SK-N-SH (cell line): Measurements from ENCODE around the gene CCL2. TPM values are rescaled to one million over a fixed set of nuclear protein-coding genes. Genes with fewer than 3 reads are reported as not detected.

ENCODE experiments used
- CTCF ChIA-PET: fragments of 300-600, 350-600 bp; formaldehyde crosslinking; extraction: SDS; loops from one replicate; lab custom pipeline; 2021; lab: Yijun Ruan, JAX
- POLR2A ChIA-PET: fragments of 350-600 bp; sonication (Branson Sonifier 250); formaldehyde crosslinking; extraction: SDS; loops from one replicate; lab custom pipeline; 2020; ENCODE audit warnings: antibody characterized with exemption, inconsistent platforms; lab: Yijun Ruan, JAX
- DNase-seq: peaks from one replicate; pipeline ENCODE4 v3.0.0; 2012
- H2AFZ ChIP-seq: fragments of 200-600 bp; sonication (generic); 2 replicates; pipeline ENCODE4 v1.8.1; 2016; ENCODE audit warnings: antibody characterized with exemption, mild to moderate bottlenecking, low read depth
- H3F3A ChIP-seq: fragments of 200-600 bp; sonication (generic); replicated peaks from 2 replicates; pipeline ENCODE3; 2016; ENCODE audit warnings: antibody characterized with exemption, mild to moderate bottlenecking; ENCODE audit not compliant: insufficient read depth
- H3K27ac ChIP-seq, 2 experiments: fragments of 200-500 bp in 1 of 2; fragments of 200-600 bp in 1 of 2; sonication (Bioruptor generic) in 1 of 2; sonication (generic), shearing (Covaris generic) in 1 of 2; 2 replicates each; pipeline versions ENCODE4 v1.5.1 to v1.6.1; 2014 to 2016; ENCODE audit warnings: low read depth in 2 of 2, inconsistent platforms in 1 of 2, low read length in 1 of 2, mild to moderate bottlenecking in 1 of 2, mixed read lengths in 1 of 2
- H3K27me3 ChIP-seq: fragments of 200-600 bp; sonication (generic), shearing (Covaris generic); 2 replicates; pipeline ENCODE4 v1.6.1; 2016; ENCODE audit warnings: mixed run types; ENCODE audit not compliant: insufficient read depth
- H3K36me3 ChIP-seq, 2 experiments: fragments of 200-500 bp in 1 of 2; fragments of 200-600 bp in 1 of 2; sonication (Bioruptor generic) in 1 of 2; sonication (generic) in 1 of 2; replicated peaks in 1 of 2; 2 replicates each; pipeline versions ENCODE3 to v1.5.1; 2014 to 2016; ENCODE audit warnings: low read length in 1 of 2, mild to moderate bottlenecking in 1 of 2; ENCODE audit not compliant: insufficient read depth in 2 of 2, control insufficient read depth in 1 of 2
- H3K4me1 ChIP-seq, 2 experiments: fragments of 200-500 bp in 1 of 2; fragments of 200-600 bp in 1 of 2; sonication (Bioruptor generic) in 1 of 2; sonication (generic), shearing (Covaris generic) in 1 of 2; 2 replicates each; pipeline versions ENCODE4 v1.5.1 to v1.6.1; 2014 to 2016; ENCODE audit warnings: low read depth in 1 of 2, low read length in 1 of 2, mixed run types in 1 of 2; ENCODE audit not compliant: insufficient read depth in 2 of 2, control insufficient read depth in 1 of 2
- H3K4me2 ChIP-seq: fragments of 200-600 bp; sonication (generic), shearing (Covaris generic); 2 replicates; pipeline ENCODE4 v1.6.1; 2017; ENCODE audit warnings: mixed run types
- H3K4me3 ChIP-seq, 2 experiments: fragments of 200-500 bp in 1 of 2; fragments of 200-600 bp in 1 of 2; sonication (Bioruptor generic) in 1 of 2; sonication (generic), shearing (Covaris generic) in 1 of 2; 2 replicates each; pipeline versions ENCODE4 v1.5.1 to v1.8.1; 2014 to 2016; ENCODE audit warnings: low read depth in 2 of 2, inconsistent platforms in 1 of 2, low read length in 1 of 2, mild to moderate bottlenecking in 1 of 2, mixed read lengths in 1 of 2, moderate library complexity in 1 of 2
- H3K79me2 ChIP-seq: fragments of 200-600 bp; sonication (generic); 2 replicates; pipeline ENCODE4 v1.8.1; 2017; ENCODE audit warnings: mild to moderate bottlenecking; ENCODE audit not compliant: insufficient read depth
- H3K9ac ChIP-seq: fragments of 200-600 bp; sonication (generic); 2 replicates; pipeline ENCODE4 v1.6.1; 2017; ENCODE audit warnings: mixed run types
- H3K9me2 ChIP-seq: fragments of 200-600 bp; sonication (generic); 2 replicates; pipeline ENCODE4 v1.6.1; 2017; ENCODE audit warnings: mixed run types
- H3K9me3 ChIP-seq: fragments of 200-600 bp; sonication (generic); 2 replicates; pipeline ENCODE4 v1.6.1; 2017; ENCODE audit warnings: mixed run types, mild to moderate bottlenecking, moderate library complexity
- H4K20me1 ChIP-seq: fragments of 200-600 bp; sonication (generic); 2 replicates; pipeline ENCODE4 v1.6.1; 2017; ENCODE audit warnings: mild to moderate bottlenecking, mixed run types; ENCODE audit not compliant: insufficient read depth
- ELF1 ChIP-seq: IDR thresholded peaks from 2 replicates; pipeline ENCODE4 v1.4.0; 2012
- FOSL2 ChIP-seq: IDR thresholded peaks from 2 replicates; pipeline ENCODE4 v1.4.0; 2012; ENCODE audit warnings: low read depth, mild to moderate bottlenecking, moderate library complexity, borderline replicate concordance
- FOXJ3 ChIP-seq: sonication (generic); formaldehyde crosslinking; IDR thresholded peaks from 2 replicates; pipeline ENCODE4 v1.5.1; 2020; ENCODE audit warnings: mild to moderate bottlenecking, missing genetic modification reagents
- IRF3 ChIP-seq: fragments of 150-350 bp; IDR thresholded peaks from 2 replicates; pipeline ENCODE4 v1.6.1; 2016; ENCODE audit warnings: mild to moderate bottlenecking, low read depth, low read length
- JUND ChIP-seq: IDR thresholded peaks from 2 replicates; pipeline ENCODE4 v1.4.0; 2012
- MAX ChIP-seq: IDR thresholded peaks from 2 replicates; pipeline ENCODE4 v1.4.0; 2012; ENCODE audit warnings: low read depth
- MXI1 ChIP-seq: IDR thresholded peaks from 2 replicates; pipeline ENCODE4 v1.6.1; 2012; ENCODE audit warnings: mild to moderate bottlenecking, low read depth, low read length, improper control_type of control experiment
- NFIC ChIP-seq: IDR thresholded peaks from 2 replicates; pipeline ENCODE4 v1.4.0; 2012; ENCODE audit warnings: borderline replicate concordance
- NRF1 ChIP-seq: IDR thresholded peaks from 2 replicates; pipeline ENCODE4 v1.6.1; 2012; ENCODE audit warnings: low read depth, mild to moderate bottlenecking, low read length
- PBX3 ChIP-seq: IDR thresholded peaks from 2 replicates; pipeline ENCODE4; 2012
- POLR2AphosphoS5 ChIP-seq: IDR thresholded peaks from 2 replicates; pipeline ENCODE4 v1.6.1; 2012; ENCODE audit warnings: low read depth, low read length
- RAD21 ChIP-seq: IDR thresholded peaks from 2 replicates; pipeline ENCODE4 v1.6.1; 2012; ENCODE audit warnings: mild to moderate bottlenecking, low read length
- RXRA ChIP-seq: IDR thresholded peaks from 2 replicates; pipeline ENCODE4 v1.4.0; 2012; ENCODE audit warnings: low read depth, mild to moderate bottlenecking, borderline replicate concordance
- SIN3A ChIP-seq: IDR thresholded peaks from 2 replicates; pipeline ENCODE4 v1.6.1; 2012; ENCODE audit warnings: low read depth, mild to moderate bottlenecking, low read length, moderate library complexity, borderline replicate concordance
- TAF1 ChIP-seq: IDR thresholded peaks from 2 replicates; pipeline ENCODE4 v1.6.1; 2012; ENCODE audit warnings: low read depth, mild to moderate bottlenecking, low read length, moderate library complexity, borderline replicate concordance
- TCF12 ChIP-seq: IDR thresholded peaks from 2 replicates; pipeline ENCODE4 v1.4.0; 2012
- TEAD4 ChIP-seq: IDR thresholded peaks from 2 replicates; pipeline ENCODE4 v1.4.0; 2012; ENCODE audit warnings: mild to moderate bottlenecking, borderline replicate concordance; ENCODE audit not compliant: insufficient read depth
- USF1 ChIP-seq: IDR thresholded peaks from 2 replicates; pipeline ENCODE4 v1.4.0; 2012; ENCODE audit warnings: low read depth, borderline replicate concordance
- WGBS: methylation state at CpG from one replicate; pipeline ENCODE4 v1.1.6; 2017; ENCODE audit warnings: low lambda C conversion rate; 5-methylcytosine and 5-hydroxymethylcytosine counted together
- polyA plus RNA-seq, 3 experiments: library from polyadenylated mRNA; depleted of rRNA; stranded (reverse); fragments of >200 nt; gene quantifications; 2 replicates each; pipeline ENCODE4 v1.2.3, GENCODE V29; 2012

CCL2 gene
- polyA plus RNA-seq, 1 of the 3 experiments (the other 2 are of a cell fraction): 210 TPM

- Histone ChIP-seq H2AFZ (peak within 1 kb of the TSS; percentile 8; the same call in 1 of the 2 replicates), H3K4me3 (no peak within 1 kb of the TSS), H3K27me3 (no peaks in the 10 kb centered on the region), H3K27ac (no peak within 1 kb of the TSS), H3K9me3 (no peaks in the 10 kb centered on the region), H3K36me3 (no peaks in the 10 kb centered on the region), H3K79me2 (no peaks in the 10 kb centered on the region), H4K20me1 (no peaks in the 10 kb centered on the region), H3K4me2 (no peak within 1 kb of the TSS), H3K9me2 (no peaks in the 10 kb centered on the region), H3K9ac (no peak within 1 kb of the TSS), H3F3A (no peaks in the 10 kb centered on the region), H3K4me1 (no peaks in the 10 kb centered on the region)
- 6% methylated on average over 1 of the region's 1 CpG for WGBS
- TF ChIP-seq SIN3A: no peak
- TF ChIP-seq TEAD4: no peak
- no peak for TF ChIP-seq TAF1
- TF ChIP-seq POLR2AphosphoS5: no peak
- TF ChIP-seq USF1: no peak
- TF ChIP-seq RAD21: no peak
- no peak for TF ChIP-seq RXRA
- no peak for TF ChIP-seq MXI1
- no peak for TF ChIP-seq IRF3
- no peak for TF ChIP-seq MAX
- TF ChIP-seq FOXJ3 (CRISPR knock-in tag): no peak
- no peak for TF ChIP-seq NFIC
- TF ChIP-seq TCF12: no peak
- no peak for TF ChIP-seq NRF1
- peak; percentile 48; the same call in 1 of the 2 replicates for TF ChIP-seq FOSL2
- TF ChIP-seq JUND: peak; percentile 23; the same call in 1 of the 2 replicates
- peak; percentile 70 for TF ChIP-seq PBX3
- TF ChIP-seq ELF1: no peak
- no peak for DNase-seq
- ChIA-PET POLR2A (no interaction called here), CTCF (interaction anchor here (2.5 kb wide), 1 partner anchor 92 kb away, joined by 19 read pairs; no protein-coding TSS in a partner anchor)
Observed at GRCh38 chr17:34269969-34270368, 14.9 kb downstream of the CCL2 start, which contains the start of gene CCL7. Gene CCL7 (plus strand): TSS chr17:34270221. CDS start chr17:34270291, 70 bp downstream.
